DLD1 (cell line): ENCODE measurements around the gene PRKN.
"Not testable (repeated sequence)": the region's sequence is repeated elsewhere in the genome, so short reads cannot be mapped to it uniquely, and the experiment has no call there.

Experiments
- in situ Hi-C: cut with HindIII; loops from 2 replicates; pipeline ENCODE4 v1.10.0; 2017; ENCODE audit warnings: low sequenced_read_pairs

PRKN gene

GRCh38 chr6:161544801-161545480 is 1182.6 kb downstream of the PRKN start:
- in situ Hi-C loops: no loop called here

DNA sequence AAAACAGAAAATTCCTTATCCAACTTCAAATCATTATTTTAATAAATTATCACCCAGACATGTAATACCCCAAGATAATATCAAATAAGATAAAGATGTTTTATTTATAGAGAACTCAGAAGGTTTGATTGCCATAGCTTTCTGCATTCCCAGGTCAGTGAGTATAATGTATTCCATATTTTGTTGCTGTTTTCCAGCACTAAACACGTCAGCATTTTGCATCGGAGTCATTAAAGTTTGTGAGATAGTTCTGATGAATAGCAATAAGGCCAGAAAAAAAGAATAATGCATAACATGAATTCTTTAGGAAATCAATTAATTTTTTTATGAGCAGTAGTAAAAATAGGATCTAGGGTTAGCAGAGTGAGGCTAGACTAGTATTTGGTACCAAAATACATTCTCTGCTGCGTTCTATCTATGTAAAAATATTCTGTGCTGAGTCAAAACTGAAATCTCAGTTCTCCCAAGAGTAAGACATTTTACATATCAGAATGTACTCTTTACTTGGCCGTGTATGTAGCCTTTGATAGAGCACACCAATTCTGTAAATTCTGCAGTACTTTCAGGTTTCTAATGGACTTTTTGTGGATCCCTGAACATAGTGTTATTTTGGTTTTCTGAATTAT is 1183.8 kb downstream of the PRKN start:
- in situ Hi-C loops: no loop called here

GRCh38 chr6:161542346-161542980 is 1185.1 kb downstream of the PRKN start:
- in situ Hi-C loops: no loop called here

DNA sequence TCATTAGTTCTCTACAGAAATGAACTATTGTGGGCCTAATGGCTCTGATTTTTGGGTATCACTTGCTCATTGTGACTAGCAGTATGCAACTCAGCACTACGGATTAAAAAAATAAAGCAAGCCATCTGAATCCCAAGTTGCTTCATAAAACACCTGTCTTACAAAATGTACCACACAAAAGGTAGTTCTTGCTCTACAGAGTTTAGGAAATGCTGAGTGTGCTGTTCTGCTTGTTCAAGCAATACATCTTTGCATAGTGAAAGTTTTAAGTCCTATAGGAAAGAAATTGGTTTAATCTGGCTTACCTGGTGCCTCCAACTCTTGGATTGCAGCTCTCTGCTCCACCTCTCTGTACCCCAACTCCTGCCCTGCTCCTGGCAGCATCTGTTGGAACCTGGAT is 1187.0 kb downstream of the PRKN start:
- in situ Hi-C loops: no loop called here

- in situ Hi-C loops: no loop called here
Measured at GRCh38 chr6:161536224-161536630, 1191.3 kb downstream of the PRKN start.

DNA sequence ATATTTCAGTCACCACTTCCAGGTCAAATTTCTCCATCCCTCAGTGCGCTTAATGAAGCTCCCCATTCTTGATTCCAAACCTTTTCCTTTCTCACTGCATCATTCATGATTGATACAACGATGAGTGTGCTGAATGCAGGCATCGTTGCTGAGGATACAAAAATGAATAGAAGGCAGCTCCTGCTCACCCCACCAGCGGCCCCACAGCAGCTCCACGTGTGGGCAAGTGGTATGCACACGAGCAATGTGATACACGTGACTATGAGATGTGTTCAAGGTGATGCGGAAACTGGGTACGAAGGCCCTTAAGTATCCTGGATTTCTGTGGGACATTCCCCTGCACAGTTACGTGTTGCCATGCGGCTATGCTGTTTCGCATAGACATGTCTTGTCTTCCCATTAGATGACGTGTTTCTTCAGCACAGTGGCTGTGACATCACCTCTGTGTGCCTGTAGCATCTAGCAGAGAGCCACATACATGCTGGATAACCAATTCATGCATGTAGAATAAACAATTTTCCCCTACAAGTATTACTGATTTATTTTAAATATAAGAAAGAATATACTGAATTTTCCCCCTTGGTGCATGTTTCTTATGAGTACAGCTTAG is 1193.2 kb downstream of the PRKN start:
- in situ Hi-C loops: no loop called here

- in situ Hi-C loops: no loop called here
Measured at GRCh38 chr6:161533266-161533665, 1194.3 kb downstream of the PRKN start.

DNA sequence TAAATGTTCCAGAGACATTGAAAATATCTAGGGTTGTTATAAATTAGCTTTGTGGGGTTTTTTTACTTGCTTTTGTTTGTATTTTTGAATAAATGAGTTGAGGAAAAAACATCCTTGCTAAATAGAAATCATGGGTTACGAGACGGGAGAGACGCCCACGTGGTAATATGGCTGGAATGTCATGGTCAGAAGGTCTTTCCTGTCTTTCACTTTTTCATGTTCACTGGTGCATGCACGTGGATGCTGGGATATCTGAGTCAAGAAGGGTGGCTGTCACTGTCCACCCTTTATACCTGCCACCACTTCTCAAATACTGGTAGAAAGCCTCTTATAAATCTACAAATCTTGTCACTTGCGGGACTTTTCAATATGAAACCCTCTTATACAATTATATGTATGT is 1195.0 kb downstream of the PRKN start:
- in situ Hi-C loops: no loop called here

GRCh38 chr6:161526794-161527193 is 1200.8 kb downstream of the PRKN start:
- in situ Hi-C loops: no loop called here

- in situ Hi-C loops: no loop called here
Measured at GRCh38 chr6:161523362-161523761, 1204.2 kb downstream of the PRKN start.

- in situ Hi-C loops: no loop called here
Measured at GRCh38 chr6:161522276-161522675, 1205.3 kb downstream of the PRKN start.

- in situ Hi-C loops: no loop called here
Measured at GRCh38 chr6:161511447-161512095, 1216.0 kb downstream of the PRKN start.

DNA sequence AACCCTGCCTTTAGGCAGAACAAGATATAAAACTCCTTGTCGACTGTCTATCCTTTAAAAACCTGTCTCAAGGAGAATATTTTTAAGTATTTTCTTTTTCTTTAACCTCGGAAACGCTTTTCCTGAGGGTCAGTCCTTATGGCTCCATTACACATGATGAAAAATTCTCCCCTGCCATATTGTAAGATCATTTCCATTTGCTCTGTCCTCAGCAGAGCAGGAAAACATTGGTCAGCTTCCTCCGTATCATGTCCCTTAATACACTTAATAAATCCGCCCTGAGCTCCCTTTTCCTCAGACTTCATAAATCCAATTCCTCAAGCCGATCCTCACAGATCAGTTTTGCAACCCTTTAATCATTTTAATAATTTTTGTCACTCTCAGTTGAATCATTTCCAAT is 1219.2 kb downstream of the PRKN start:
- in situ Hi-C loops: no loop called here

DNA sequence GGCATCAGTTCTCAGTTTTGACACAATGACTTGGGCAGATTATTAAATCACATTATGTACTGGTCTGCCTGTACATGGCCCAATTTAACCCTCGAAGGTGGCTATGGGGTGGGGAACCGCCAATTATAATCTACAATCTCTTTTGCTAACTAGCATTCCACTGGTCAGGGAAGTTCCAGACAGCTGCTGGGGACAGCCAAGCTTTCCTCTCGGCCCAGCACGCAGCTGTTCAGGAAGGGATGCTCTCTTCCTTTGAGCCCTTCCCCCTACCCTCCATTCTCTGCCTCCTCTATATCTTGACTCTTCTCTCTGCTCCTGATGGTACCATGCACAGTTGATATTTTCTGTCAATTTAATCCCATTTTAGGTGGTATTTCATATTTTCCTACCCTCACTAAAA is 1220.2 kb downstream of the PRKN start:
- in situ Hi-C loops: no loop called here

GRCh38 chr6:161503570-161503969 is 1224.0 kb downstream of the PRKN start:
- in situ Hi-C loops: no loop called here

DNA sequence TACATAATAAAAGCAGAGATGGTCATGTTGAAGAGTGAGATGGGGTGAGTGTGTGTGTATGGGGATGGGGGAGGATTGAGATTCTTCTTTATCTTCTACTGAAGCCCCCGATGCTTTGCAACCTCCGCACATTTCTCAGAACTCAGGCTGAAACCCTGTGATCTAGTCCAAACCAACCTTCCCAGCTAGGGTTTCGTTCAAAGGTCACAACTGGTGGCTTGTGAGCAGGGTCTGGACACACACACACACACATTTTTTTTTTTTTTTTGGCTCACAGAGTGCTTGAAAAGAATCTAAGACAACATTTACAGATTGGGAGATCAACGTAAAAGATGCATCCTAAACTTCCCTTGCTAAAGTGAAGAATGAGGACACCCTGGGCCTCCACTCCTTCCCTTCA is 1228.7 kb downstream of the PRKN start:
- in situ Hi-C loops: no loop called here

- in situ Hi-C loops: no loop called here
Measured at GRCh38 chr6:161498359-161498758, 1229.2 kb downstream of the PRKN start.

GRCh38 chr6:161496941-161497340 is 1230.6 kb downstream of the PRKN start:
- in situ Hi-C loops: no loop called here

DNA sequence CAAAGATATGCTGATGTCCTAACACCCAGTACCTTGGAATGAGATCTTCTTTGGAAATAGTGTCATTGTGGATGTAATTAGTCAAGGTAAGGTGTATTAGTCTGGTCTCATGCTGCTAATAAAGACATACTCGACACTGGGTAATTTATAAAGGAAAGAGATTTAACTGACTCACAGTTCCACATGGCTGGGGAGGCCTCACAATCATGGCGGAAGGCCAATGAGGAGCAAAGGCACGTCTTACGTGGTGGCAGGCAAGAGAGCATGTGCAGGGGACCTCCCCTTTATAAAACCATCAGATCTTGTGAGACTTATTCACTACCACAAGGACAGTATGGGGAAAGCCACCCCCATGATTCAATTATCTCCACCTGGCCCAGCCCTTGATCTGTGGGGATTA is 1231.3 kb downstream of the PRKN start:
- in situ Hi-C loops: not testable (repeated sequence)

- in situ Hi-C loops: no loop called here
Measured at GRCh38 chr6:161494566-161494965, 1233.0 kb downstream of the PRKN start.

DNA sequence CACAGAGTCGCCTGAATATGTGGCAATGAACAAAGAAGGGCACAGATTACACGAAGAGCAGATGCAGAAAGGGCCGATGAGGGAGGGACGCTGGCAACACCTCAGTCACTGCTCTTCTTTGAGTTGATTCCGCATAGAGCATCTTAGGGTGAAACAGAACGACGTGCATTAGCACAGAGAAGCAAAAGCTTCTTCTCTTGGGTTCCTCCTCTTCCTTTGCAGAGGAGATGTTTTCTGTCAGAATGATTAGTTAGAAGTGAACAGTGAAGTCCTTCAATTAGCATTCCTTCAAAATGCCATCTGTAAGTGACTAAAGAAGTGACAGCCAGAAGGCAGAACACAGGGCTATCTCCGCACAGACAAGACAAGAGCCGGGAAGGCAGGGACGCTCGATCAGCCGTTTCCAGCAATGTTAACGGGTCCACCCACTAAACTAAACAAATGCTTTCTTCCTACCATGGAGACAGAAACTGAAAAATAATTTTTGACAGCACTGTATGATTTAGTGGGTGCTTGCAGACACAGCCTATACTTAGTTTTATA is 1233.9 kb downstream of the PRKN start:
- in situ Hi-C loops: no loop called here
